Stimulated activated CD8-positive, alpha-beta memory T cell treated with anti-CD3 and anti-CD28 coated beads, Interleukin-15, amount 100 ng/mL, for 4 hours (primary cell): Measurements from ENCODE around the gene ANKS3.

Experiments used
- DNase-seq, 2 donors: peaks; one replicate each; pipeline ENCODE4 v3.0.0-alpha.2; 2020; ENCODE audit warnings: low read depth in 2 of 2

ANKS3 gene

DNA sequence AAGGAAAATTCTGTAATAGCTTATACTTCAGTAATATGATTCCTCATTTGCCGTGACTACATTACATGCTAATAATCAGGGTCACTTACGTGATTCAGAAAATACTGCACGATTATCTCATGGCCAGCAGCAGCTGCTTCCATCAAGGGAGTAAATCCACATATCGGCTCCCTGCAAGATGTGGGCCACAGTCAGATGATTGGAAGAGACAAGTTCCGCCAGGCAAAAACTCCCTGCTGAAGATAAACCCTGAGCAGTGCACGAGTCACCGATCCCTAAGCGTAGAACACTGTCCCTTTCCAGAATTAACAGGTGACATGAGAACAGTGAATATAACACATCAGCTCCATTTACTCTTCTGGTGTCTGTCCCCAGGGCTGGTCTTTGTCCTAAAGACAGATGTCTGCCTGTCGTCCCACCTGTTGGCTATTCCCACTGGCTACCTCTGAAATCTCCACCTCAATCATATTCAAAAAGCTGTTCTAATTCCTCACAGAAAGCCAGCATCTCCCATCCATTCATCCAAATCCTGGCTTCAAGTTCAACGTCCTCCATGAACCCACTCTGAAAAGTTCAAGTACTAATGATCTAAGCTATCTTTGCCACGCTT lies 9.3 kb downstream of the ANKS3 start:
- DNase-seq = no peak

DNA sequence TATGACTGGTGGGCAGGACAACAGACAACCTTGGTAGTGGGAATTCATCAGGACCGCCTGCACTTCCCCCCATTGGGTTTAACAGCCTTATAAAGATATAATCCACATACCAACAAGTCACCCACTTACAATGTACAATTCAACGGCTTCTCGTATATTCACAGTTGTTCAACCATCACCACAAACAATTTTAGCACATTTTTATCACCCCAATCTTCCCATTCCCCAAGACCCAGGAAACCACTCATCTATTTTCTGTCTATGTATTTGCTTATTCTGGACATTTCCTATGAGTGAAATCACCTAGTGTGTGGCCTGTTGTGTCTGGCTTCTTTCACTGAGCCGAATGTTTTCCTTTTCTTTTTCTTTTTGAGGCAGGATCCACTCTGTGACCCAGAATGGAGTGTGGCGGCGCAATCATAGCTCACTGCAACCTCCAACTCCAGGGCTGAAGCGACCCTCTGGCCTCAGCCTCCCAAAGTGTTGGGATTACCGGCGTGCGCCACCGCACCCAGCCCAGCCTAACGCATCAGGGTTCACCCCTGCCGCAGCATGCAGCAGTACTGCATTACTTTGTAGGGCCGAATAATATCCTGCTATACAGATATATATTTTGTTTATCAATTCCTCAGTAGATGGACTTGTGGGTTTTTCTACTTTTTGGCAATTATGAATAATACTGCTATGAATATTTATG lies 10.9 kb downstream of the ANKS3 start:
- no peak for DNase-seq

DNA sequence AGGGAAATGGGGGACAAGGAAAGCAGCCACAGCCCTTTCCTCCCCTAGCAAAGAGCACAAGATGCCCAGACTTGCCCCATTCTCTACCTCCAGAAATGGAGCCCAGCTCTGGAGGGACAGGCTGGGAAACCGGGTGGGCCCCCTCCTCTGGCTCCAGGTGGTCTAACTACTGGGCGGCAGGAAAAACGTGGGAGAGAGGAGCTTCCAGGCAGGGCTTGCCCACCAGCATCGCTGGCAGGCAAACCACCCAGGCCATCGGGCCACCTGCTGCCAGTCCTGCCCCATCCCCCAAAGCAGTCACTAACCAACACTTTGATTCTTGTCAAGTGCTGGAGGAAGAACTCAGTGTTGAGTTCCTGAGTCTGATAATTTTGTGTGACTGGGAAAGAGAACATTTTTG lies 15.6 kb downstream of the ANKS3 start:
- DNase-seq = no peak

DNA sequence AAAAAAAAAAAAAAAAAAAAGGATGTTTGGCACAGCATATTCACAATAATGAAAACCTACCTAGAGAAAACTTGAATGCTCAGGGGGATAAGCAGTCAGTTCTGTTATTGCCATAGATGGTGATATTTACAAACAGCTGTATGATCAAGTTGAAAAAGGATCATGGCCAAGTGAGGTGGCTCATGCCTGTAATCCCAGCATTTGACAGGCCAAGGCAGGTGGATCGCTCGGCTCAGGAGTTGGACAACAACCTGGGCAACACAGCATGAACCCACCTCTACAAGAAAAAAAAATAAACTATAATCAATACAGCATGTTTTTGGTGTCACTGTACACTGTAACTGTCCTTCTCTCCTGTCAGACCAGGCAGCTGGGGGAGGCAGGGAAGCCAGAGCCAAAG lies 19.1 kb downstream of the ANKS3 start:
- no peak for DNase-seq

DNA sequence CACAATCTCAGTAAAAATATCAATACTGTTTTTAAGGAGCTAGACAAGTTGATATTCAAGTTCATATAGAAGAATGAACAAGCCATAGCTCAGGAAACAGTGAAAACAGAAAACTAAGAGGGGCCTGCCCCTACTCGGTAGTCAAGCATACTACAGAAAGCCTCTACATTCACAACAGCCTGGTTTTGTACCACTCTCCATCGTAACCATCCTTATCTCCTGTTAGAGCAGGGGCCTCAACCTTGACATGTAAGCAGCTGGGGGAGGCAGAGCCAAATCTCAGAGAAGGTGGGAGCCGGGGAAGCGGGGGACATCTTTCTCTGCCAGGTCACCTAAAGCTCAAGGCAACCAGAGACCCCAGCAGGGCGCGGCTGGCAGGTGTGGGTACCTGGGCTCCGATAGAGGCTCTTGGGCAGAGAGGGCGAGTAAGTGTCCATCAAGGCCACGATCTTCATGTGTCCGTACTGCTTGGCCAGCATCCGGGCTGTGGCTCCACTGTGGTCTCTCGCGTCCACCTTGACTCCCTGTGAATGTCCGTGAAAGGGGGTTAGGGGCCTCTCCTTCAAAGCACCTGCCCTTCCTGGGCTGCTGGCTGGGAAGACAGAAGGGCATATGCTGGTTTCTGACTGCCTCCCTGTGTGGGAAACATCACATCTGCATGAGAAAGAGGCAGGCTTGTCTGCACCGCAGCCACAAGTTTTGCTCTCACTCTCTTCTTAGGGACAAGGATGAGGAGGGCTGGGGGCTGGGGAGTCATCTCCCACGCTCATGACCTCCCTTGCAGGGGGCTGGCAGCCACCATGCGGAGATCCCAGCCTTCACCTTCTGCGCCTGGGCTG lies 20.2 kb downstream of the ANKS3 start:
- DNase-seq = no peak

DNA sequence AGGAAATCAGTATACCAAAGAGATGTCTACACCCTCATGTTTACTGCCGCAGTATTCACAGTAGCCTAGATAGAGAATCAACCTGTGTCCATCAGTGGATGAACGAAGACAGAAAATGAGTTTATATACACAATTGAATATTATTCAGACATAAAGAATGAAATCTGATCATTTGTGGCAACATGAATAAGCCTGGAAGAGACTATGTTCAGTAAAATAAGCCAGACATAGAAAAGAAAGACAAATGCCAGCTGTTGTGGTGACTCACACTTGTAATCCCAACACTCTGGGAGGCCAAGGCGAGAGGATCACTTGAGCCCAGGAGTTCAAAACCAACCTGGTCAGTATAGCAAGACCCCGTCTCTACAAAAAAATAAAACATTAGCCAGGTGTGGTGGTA lies 24.6 kb downstream of the ANKS3 start:
- DNase-seq = no peak

DNA sequence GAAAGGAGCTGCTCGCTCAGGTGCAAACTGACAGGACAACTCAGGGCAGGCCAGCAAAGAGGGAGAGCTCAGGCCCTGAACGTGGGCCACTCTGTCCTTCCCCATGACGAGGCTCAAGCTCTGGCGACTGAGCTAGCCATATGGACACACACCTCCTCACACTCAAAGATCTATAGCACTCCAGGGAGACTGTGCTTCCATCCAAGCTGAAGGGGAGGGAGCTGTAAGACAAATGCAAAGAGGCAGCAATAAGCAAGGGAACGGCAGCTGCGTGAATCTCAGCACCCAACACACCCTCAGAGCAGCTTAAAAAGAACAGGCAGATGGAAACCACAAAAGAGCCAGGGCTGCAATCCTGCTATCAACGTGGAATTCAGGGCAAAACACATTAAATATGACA lies 27.2 kb downstream of the ANKS3 start:
- DNase-seq = no peak

DNA sequence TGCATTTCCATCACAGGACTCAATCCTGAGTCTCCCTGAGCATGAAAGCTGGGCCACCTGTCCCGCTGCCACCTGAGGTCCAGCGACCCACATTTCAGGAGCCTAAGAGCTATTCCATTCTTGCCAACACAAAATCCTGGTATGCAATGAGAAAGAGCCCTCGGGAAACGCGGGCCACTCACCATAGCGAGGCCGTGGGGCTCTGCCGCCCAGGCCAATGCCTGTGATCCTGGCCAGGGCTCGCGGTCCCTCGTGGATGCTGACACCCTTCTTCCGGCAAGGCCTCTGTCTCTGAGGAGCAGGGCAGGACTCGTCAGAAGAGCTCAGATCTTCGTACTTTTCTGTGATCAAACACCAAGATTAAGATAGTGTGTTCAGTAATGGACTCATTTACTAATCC lies 29.2 kb downstream of the ANKS3 start:
- DNase-seq = no peak

DNA sequence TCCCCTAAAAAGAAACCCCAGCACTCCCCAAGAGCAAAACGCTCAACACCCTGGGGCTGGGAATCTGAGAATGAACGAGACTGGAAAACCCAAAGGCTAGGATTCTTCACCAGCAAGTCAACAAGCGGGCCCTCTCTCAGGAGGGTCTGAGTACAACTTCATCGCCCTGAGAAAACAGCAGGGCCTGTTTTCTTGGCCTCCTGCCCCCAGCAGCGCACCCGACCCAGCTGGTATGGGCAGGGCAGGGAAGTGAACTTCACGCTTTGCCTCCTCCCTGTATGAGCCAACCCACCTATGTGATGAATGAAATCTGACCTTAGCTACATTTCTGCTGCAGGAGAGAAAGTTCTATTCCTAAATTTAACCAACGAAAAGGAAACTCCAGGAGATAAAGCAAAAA lies 29.6 kb downstream of the ANKS3 start:
- DNase-seq = no peak

DNA sequence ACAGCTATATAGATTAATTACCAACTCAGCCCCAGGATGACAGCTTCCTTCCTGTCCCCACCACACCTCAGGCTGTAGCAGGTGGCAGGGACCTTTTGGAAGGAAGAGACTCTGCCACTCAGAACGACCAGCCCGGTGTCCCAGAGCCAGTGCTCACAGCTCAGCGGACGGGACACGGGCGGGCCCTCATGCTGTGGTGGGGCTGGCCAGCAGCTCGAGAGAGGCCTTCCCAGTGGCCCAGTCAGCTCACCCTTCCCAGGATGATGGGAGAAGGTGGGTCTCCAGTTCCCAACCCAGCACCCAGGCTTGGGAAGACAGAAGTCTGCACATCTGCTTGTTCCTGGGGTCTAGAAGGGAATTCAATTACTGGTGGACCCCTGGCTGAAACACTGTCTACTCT lies 30.2 kb downstream of the ANKS3 start:
- DNase-seq = no peak

DNA sequence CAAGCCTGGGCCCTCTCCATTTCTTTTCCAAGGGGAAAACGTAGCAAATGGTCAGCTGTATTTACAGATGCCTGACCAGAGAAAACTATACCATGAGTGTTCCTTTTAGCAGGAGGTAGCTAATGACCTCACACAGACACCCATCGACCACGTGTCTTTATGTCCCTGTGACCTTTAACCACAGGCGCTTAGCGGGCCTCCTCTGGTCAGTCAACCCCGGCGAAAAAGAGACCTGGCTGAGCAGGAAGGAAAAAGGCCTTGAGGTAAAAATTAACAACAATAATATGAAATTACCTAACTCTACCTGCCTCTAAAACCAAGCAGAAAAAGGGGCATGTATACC lies 31.6 kb downstream of the ANKS3 start:
- no peak for DNase-seq

DNA sequence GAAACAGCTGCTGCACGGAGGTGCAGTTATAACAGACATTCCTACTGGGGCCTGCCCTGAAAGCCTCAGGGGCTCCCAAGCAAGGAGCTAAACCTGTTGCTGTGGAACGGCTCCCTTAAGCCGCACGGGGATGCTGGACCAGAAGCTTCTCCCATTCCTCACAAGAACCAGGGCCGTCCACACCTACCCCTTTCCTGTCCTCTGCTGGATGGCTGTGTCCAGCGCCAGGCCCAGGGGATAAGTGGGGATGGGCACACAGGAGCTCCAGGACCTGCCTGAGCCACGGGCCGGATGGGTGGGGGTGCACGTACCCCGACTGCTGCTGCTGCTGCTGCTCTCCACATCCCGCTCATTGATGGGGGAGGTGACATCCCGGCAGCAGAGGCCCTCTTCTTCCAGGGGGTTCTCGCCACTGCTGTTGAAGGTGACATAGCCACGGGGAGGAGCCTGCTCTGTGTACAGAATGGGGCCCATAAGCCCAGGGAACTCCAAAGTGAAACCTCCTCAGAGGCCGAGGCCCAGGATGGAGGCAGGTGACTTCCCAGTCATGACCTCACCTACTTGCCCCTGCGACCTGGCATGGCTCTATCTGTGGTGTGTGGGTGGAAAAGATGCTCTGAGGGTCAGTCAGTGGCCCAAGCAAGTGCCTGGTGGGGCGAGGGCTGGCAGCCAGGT lies 32.1 kb downstream of the ANKS3 start:
- DNase-seq = no peak

DNA sequence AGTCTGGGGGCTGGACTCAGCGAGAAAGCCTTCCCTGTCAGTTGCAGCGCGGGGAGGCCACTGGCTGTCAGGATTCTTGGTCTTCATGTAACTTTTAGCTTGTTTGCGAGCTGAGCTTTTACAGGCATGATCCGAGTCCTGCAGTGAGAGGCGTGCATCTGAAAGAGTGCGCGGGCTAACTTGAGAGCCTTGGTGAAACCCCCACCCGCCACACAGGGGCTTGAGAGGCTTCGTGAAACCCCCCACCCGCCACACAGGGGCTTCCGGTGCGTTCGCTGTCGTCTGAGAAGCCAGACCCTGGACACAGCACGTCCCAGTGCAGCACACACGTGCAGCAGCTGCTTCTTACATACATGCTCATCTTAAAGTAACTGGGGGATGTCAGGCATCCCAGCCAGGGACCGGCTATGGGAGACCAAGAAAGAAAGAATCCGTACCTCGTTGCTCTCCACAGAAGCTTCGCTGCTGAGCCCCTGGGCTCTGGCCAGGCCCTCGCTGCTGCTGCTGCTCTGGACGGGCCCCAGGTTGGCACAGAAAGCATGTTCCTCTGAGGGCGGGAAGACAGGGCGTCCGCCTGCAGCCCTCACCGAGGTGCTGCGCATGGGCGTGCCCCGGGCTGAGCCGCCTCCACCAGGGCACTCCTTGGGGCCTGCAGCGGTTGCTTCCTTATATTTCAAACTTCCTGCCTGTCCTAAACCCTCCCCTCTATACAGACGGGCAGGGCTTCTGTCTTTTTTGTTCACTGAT lies 32.9 kb downstream of the ANKS3 start:
- DNase-seq = no peak

DNA sequence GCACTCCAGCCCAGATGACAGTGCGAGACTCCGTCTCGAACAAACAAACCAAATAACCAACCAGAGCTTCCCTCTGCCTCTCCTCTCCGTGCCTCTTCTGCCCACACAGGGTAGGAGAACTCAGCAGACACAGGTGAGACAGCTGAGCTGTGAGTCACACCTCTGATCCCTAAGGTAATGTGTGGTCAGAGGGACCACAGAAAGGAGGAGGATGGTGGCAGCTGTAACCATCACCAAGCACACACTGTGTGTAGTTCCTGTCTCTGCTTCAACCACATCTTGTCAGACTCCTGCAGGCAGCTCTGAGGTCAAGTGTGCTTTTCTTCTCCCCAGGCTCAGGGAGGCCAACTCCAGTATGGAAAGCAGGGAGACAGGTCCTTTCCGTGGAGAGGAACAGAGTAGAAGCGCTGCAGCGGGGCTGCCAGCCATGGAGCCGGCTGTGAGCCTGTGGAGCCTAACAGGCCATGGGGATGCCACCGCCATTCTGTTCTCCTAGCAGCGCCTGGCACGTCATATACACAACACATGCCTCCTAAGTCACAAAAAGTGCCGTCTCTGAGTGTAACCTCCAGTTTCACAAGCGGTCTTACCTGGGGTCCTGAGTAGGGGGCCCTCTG lies 33.6 kb downstream of the ANKS3 start:
- DNase-seq = no peak

DNA sequence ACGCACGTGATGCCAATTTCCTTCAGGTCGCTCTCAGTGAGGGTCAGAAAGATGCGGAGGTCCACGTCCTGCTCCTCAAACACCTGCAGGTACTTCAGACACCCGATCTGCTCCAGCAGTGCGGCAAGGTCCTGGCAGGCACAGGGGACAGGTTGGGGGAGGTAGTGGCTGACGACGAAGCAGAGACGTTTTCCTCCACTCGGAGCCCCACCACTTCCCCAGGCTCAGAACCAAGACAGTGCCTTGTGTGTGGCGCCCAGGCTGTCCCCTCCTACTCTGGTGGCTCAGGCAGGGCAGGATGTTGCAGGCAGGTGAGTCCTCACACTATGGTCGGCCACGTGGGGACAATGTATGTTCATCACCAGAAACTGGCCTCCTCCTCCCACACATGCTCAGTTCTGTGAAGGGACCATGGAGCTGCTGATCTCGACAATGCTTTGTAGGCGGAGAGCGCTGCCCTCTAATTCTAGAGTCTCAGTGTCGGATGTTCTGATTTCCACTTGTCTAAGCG lies 35.0 kb downstream of the ANKS3 start:
- no peak for DNase-seq

DNA sequence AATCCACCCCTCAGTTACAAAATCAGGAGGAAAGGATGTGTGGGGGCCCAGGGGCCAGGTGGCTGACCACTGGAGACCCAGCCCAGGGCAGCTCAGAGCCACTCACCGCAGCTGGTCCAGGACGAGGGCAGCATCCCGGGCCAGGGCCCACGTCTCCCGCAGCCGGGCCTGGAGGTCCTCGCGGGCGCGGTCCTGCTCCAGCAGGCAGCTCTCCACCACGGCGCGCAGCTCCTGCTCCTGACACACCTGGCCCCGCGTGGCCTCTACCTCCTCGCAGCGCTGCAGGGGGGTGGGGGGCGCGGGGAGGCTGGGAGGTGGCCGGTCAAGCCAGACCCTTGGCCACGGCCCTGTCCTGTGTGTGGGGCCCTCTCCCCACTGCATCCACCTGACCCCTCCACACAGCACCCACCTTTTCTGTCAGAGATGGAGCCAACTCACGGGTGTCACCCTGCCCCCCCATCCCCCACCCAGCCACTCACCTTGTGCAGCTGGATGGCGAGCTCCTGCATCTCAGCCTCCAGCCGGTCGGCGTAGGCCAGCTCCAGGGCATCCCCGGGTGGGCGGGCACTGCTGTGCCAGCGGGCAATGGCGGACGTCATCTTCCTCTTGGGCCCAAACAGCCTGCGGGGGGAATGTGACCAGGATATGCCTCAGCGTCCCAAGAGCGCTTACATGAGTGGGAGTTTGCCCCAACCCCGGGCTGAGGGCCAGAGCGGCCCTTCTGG lies 35.6 kb downstream of the ANKS3 start:
- no peak for DNase-seq

DNA sequence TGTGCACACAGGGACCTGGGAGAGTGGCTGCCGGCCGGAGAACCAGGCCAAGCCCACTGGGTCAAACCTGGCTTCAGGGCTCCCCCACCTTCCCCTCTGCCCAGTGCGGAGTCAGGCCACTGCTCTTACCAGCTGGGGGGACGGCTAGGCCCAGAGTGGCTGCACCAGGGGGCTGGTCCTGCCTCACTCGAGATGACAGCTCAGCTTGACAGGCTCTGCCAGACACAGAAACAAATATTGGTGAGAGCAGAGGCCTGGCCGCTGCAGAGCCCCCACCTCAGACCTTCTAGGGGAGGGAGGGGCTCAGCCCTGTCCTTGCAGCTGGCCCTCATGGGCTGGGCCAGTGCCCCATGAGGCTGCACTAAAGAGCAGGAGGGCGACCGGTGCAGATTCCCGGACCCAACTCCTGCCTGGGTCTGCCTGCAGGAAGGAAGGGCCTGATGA lies 36.2 kb downstream of the ANKS3 start:
- no peak for DNase-seq

DNA sequence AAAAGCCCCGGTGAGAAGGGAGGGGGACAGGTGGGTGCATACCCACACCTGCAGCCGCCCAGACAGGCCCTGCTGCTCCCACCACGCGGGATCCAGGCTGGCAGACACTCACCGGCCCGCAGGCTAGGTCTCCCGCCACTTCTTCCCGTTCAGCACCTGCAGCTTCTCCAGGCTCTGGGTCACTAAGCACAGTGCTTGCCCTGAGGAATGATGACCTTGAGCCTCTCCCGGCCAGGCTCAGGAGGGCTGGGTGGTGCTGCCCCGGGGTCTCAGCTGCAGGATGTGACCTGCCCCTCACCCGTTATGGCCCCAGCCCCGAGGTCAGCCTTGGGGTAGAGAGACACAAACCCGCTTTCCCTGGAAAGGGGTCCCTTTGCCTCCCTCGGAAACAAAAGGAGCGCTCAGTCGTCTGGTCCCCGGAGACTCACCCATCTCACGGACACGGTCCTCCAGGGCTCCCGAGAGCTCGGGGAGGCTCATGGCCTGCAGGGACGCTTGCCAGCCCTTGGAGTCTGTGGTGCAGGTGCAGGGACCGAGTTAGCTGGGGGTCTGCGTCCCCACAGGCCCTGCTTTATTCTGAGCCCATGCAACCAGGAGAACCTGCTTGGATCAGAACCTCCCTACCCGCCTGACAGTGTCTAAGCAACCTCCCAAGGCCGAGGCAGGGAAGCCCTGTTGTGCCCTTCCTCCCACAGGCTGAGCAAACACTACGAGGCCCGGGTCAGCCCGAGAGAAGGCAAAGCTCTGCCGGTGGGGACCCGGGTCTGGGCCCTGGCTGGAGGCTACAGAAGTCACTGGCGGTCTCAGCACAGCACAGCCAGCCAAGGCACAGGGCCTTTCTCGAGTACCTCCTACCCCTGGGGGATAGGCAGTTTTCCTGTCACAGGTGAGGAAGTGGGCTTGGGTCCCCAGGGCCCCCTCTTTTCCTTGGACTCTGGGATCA lies 36.9 kb downstream of the ANKS3 start:
- no peak for DNase-seq

DNA sequence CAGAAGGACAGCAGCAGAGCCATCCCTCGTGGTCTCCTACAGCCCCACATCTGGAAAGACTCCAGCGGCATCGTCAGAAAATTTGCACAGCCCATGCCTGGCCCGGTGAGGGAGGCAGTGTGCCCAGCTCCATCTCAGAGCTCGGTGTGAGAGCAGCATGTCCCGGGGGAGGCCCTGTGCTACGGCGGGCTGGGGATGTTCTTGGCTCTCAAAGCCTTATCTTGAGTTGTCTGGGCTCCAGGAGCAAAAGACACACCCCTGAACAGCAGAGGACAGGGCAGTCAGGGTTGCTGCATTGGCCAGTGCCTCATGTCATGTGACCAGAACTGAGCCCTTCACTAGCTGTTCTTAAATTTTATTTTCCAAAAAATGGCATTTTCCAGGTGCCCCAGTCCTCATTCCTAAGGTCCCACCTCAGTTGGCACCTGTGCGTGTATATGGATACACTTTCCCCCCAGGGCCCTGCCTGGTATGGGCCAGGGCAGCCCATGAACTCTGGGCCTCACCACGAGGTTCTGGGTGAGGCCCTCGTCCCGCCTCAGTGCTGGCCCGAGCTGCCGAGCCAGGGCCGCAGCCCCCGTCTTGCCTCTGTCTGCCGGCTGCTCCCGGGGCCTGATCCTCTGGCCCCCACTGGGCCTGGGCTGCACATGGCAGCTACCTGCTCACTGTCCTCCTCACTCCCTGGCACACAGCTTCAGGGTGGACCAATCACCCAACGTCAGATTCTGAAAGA lies 37.7 kb downstream of the ANKS3 start:
- DNase-seq = no peak
